Astrocyte of the cerebellum (primary cell): ENCODE data around the gene GLYATL1.

Source experiments
- DNase-seq: peaks from one replicate; pipeline ENCODE4 v3.0.0-alpha.2; 2011; ENCODE audit warnings: low read depth
- H3K4me3 ChIP-seq: 2 replicates; pipeline ENCODE4 v1.5.1; 2011; ENCODE audit warnings: mild to moderate bottlenecking, low read depth, low read length, moderate library complexity
- CTCF ChIP-seq: IDR thresholded peaks from 2 replicates; pipeline ENCODE4 v1.5.1; 2012; ENCODE audit warnings: low read length, low read depth, moderate library complexity, mild to moderate bottlenecking; ENCODE audit errors: missing control alignments
- in situ Hi-C: cut with HindIII; loops from 2 replicates; pipeline ENCODE4 v1.10.0; 2017; ENCODE audit warnings: low sequenced_read_pairs

Gene GLYATL1

GRCh38 chr11:58977470-58977869, 38.2 kb downstream of the GLYATL1 start:
- H3K4me3 ChIP-seq = no peak overlapping the region
- in situ Hi-C loops = no loop called here
- no peak for TF ChIP-seq CTCF
- no peak for DNase-seq

- no peak for DNase-seq
- H3K4me3 ChIP-seq = no peak overlapping the region
- in situ Hi-C loops = no loop called here
- TF ChIP-seq CTCF = no peak
Observed at GRCh38 chr11:58979222-58979621, 39.9 kb downstream of the GLYATL1 start.

GRCh38 chr11:58980159-58980843, 41.0 kb downstream of the GLYATL1 start:
- in situ Hi-C loops = no loop called here
- no peak for TF ChIP-seq CTCF

GRCh38 chr11:58992489-58992888, 53.2 kb downstream of the GLYATL1 start:
- in situ Hi-C loops = no loop called here

More at GRCh38 chr11:58980159-58980843, 41.0 kb downstream of the GLYATL1 start:
- H3K4me3 ChIP-seq = no peak overlapping the region
- no peak for DNase-seq

GRCh38 chr11:58994171-58994570, 54.9 kb downstream of the GLYATL1 start:
- in situ Hi-C loops = no loop called here
- DNase-seq = no peak
- TF ChIP-seq CTCF = no peak
- H3K4me3 ChIP-seq = no peak overlapping the region

More at GRCh38 chr11:58992489-58992888, 53.2 kb downstream of the GLYATL1 start:
- no peak for DNase-seq
- no peak for TF ChIP-seq CTCF
- no peak overlapping the region for H3K4me3 ChIP-seq

- DNase-seq = no peak
- in situ Hi-C loops = no loop called here
- H3K4me3 ChIP-seq = no peak overlapping the region
- TF ChIP-seq CTCF = no peak
Observed at GRCh38 chr11:58998480-58999290, 59.4 kb downstream of the GLYATL1 start.
